ENCODE measurements around the gene ENDOV.

Gene ENDOV

DNA sequence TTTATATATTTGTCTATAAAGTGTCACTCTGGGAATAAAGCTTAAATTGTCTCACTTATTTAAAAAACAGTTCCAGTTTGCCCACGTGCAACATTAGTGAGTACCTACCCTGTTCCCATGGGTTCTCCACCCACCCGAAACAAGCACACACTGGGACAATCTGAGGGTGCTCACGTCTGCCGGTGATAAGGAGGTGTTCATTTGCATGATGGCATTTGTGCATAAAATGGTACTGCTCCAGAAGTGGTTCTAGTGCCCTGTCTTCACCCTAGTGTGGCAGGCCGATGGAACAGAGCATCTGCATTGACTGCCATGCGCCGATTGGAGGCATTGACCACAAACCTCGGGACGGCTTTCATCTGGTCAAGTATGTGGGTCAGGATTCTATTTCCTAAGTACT is 35.6 kb upstream of the ENDOV start:
- H3K36me3 ChIP-seq = peaks cover 88% of the 10 kb centered on the region
- TF ChIP-seq, protein P1, sequence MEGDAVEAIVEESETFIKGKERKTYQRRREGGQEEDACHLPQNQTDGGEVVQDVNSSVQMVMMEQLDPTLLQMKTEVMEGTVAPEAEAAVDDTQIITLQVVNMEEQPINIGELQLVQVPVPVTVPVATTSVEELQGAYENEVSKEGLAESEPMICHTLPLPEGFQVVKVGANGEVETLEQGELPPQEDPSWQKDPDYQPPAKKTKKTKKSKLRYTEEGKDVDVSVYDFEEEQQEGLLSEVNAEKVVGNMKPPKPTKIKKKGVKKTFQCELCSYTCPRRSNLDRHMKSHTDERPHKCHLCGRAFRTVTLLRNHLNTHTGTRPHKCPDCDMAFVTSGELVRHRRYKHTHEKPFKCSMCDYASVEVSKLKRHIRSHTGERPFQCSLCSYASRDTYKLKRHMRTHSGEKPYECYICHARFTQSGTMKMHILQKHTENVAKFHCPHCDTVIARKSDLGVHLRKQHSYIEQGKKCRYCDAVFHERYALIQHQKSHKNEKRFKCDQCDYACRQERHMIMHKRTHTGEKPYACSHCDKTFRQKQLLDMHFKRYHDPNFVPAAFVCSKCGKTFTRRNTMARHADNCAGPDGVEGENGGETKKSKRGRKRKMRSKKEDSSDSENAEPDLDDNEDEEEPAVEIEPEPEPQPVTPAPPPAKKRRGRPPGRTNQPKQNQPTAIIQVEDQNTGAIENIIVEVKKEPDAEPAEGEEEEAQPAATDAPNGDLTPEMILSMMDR (IDR thresholded peaks at IDR 0.05; ENCODE audit: low read depth, low read length) = no peak
- H3K9me3 ChIP-seq (ENCODE audit: severe bottlenecking) = no peaks in the 10 kb centered on the region
- H3K4me3 ChIP-seq (ENCODE audit: low read depth, low read length) = no peak overlapping the region
- no peaks in the 10 kb centered on the region for H3K27me3 ChIP-seq (ENCODE audit: insufficient read depth, low read depth, severe bottlenecking)
- DNase-seq = no peak
- no peak overlapping the region for H3K27ac ChIP-seq

DNA sequence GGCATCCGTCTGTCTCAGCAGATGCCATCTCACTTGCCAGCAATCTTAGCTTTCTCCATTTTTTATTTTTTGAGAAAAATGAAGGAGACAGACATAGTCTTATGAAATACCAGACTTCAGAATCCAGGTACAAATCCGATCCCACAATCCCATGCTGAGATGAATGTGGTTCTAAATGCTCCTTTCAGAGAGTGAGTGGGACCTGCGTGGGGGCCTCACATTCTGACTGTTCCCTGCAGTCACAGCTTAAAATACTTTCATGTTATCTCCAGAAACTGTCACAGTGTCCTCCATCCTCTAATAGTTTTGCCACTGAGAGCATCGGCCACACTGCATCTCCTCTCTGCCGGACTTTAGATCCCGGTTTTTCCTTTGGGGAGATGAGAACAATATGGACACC is 34.9 kb upstream of the ENDOV start:
- no peak overlapping the region for H3K27ac ChIP-seq
- no peak overlapping the region for H3K4me3 ChIP-seq (ENCODE audit: low read depth, low read length)
- H3K36me3 ChIP-seq = peaks cover 90% of the 10 kb centered on the region
- H3K27me3 ChIP-seq (ENCODE audit: insufficient read depth, low read depth, severe bottlenecking) = no peaks in the 10 kb centered on the region
- DNase-seq = no peak
- TF ChIP-seq, protein P1 (IDR thresholded peaks at IDR 0.05; ENCODE audit: low read depth, low read length) = no peak
- H3K9me3 ChIP-seq (ENCODE audit: severe bottlenecking) = no peaks in the 10 kb centered on the region

DNA sequence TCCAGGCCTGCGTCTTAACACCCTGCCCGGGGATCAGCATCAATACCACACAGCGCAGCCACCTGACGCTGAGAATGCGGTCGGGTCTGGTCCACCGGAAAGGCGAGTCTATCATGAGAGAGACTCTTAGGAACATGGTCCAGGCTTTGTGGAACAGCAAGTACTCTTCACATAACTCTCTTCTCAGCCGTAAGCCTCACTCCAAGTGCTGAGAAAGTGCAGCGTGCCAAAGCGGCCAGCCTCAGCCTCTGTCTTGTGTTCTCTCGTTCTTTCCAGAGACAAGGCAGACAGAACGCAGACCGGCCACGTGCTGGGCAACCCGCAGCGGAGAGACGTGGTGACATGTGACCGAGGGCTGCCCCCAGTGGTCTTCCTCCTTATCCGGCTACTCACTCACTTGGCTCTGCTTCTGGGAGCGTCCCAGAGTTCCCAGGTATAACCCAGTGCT is 34.4 kb upstream of the ENDOV start:
- no peak overlapping the region for H3K4me3 ChIP-seq (ENCODE audit: low read depth, low read length)
- peaks cover 95% of the 10 kb centered on the region for H3K36me3 ChIP-seq
- DNase-seq = no peak
- no peaks in the 10 kb centered on the region for H3K9me3 ChIP-seq (ENCODE audit: severe bottlenecking)
- TF ChIP-seq, protein P1 (IDR thresholded peaks at IDR 0.05; ENCODE audit: low read depth, low read length) = no peak
- H3K27me3 ChIP-seq (ENCODE audit: insufficient read depth, low read depth, severe bottlenecking) = no peaks in the 10 kb centered on the region
- no peak overlapping the region for H3K27ac ChIP-seq

DNA sequence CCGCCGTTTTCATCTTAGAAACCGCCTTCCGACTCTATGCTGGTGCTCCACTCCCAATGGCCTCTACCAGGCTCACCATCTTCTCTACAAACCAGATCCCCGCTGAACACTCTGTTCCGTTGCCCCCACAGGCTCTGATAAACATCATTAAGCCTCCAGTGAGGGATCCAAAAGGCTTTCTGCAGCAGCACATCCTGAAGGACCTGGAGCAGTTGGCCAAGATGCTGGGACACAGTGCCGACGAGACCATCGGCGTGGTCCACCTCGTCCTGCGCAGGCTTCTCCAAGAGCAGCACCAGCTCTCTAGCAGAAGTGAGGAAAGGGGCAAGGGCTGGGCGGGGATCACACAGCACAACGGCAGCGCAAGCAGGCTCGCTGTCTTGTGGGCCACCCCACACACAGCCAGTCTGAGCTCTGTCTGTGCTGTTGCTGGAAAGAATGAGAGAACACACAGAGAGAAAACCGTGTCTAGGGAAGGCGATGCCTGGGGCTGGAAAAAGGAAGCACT is 33.5 kb upstream of the ENDOV start:
- no peaks in the 10 kb centered on the region for H3K9me3 ChIP-seq (ENCODE audit: severe bottlenecking)
- TF ChIP-seq, protein P1 (IDR thresholded peaks at IDR 0.05; ENCODE audit: low read depth, low read length) = no peak
- no peak overlapping the region for H3K4me3 ChIP-seq (ENCODE audit: low read depth, low read length)
- peaks cover 96% of the 10 kb centered on the region for H3K36me3 ChIP-seq
- DNase-seq = no peak
- H3K27ac ChIP-seq = no peak overlapping the region
- no peaks in the 10 kb centered on the region for H3K27me3 ChIP-seq (ENCODE audit: insufficient read depth, low read depth, severe bottlenecking)

DNA sequence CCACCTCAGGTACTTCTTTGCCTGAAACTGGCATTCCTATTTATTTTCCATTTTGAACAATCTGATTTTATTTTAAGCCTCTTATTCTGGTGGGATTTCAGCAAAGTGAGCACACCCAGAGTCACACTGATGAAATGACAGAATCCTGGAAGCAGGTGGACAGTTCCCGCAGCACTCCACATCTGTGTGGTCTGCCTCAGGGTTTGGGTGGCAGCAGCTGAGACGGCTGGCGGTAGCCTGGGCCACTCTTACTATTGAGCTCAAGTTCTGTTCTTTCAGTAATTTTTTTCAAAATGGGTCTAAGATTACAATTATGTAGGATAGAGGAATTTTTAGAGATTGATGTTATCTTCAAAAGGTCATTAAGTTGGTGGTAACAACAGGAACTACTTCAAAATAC is 32.5 kb upstream of the ENDOV start:
- no peaks in the 10 kb centered on the region for H3K9me3 ChIP-seq (ENCODE audit: severe bottlenecking)
- no peak for DNase-seq
- H3K27ac ChIP-seq = no peak overlapping the region
- no peaks in the 10 kb centered on the region for H3K27me3 ChIP-seq (ENCODE audit: insufficient read depth, low read depth, severe bottlenecking)
- H3K4me3 ChIP-seq (ENCODE audit: low read depth, low read length) = no peak overlapping the region
- peaks cover 97% of the 10 kb centered on the region for H3K36me3 ChIP-seq
- TF ChIP-seq, protein P1 (IDR thresholded peaks at IDR 0.05; ENCODE audit: low read depth, low read length) = no peak

DNA sequence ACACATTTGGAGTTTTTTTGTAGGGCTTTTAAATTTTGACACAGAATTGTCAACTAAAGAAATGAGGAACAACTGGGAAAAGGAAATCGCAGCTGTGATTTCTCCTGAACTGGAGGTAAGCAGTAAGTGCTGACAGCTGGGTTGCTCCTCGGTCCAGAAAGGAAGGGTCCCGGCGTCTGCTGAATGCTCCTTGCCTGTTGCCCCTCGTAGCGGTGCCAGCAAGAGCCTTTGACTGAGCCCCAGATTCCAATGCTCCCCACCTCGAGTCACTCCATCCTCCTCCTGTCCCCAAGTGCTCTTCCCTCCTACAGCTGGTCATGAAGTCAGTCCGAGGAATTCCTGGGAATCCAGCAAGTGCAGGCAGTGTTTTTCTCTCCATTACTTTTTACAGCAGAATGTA is 32.0 kb upstream of the ENDOV start:
- TF ChIP-seq, protein P1 (IDR thresholded peaks at IDR 0.05; ENCODE audit: low read depth, low read length) = no peak
- Histone ChIP-seq H3K36me3 (peaks cover 97% of the 10 kb centered on the region), H3K4me3 (ENCODE audit: low read depth, low read length) (no peak overlapping the region), H3K27me3 (ENCODE audit: insufficient read depth, low read depth, severe bottlenecking) (no peaks in the 10 kb centered on the region), H3K27ac (no peak overlapping the region), H3K9me3 (ENCODE audit: severe bottlenecking) (no peaks in the 10 kb centered on the region)
- DNase-seq = no peak
